BE2C (cell line): ENCODE results near the gene MARCKS.

Experiments
- DNase-seq: peaks from one replicate; pipeline ENCODE4 v3.0.0-alpha.2; 2020
- H3K27me3 ChIP-seq: fragments of 250-450 bp; sonication (Bioruptor Pico); 2 replicates; pipeline ENCODE4 v1.5.1; 2020; ENCODE audit warnings: mild to moderate bottlenecking
- H3K36me3 ChIP-seq: fragments of 250-450 bp; sonication (Bioruptor Pico); 2 replicates; pipeline ENCODE4 v1.5.1; 2020; ENCODE audit warnings: mild to moderate bottlenecking
- H3K4me1 ChIP-seq: fragments of 250-450 bp; sonication (Bioruptor Pico); 2 replicates; pipeline ENCODE4 v1.5.1; 2020
- H3K4me3 ChIP-seq: 2 replicates; pipeline ENCODE4 v1.5.1; 2011; ENCODE audit warnings: low read depth, low read length
- H3K9me3 ChIP-seq: fragments of 250-450 bp; sonication (Bioruptor Pico); 2 replicates; pipeline ENCODE4 v1.5.1; 2020
- CTCF ChIP-seq: IDR thresholded peaks from 2 replicates; pipeline ENCODE4 v1.5.1; 2012; ENCODE audit warnings: mild to moderate bottlenecking, low read depth, low read length

Gene MARCKS

GRCh38 chr6:113854531-113855499 lies 2.3 kb upstream of the MARCKS start:
- Histone ChIP-seq H3K36me3 (peaks cover 11% of the 10 kb centered on the region), H3K4me3 (peak overlapping the region; percentile 90), H3K9me3 (no peaks in the 10 kb centered on the region), H3K4me1 (no peaks in the 10 kb centered on the region; the same call in 1 of the 2 replicates), H3K27me3 (no peaks in the 10 kb centered on the region)
- peak; percentile 45 for TF ChIP-seq CTCF
- peak; percentile 96 for DNase-seq

- H3K4me1 ChIP-seq: no peaks in the 10 kb centered on the region; the same call in 1 of the 2 replicates
- no peaks in the 10 kb centered on the region for H3K27me3 ChIP-seq
- H3K4me3 ChIP-seq: peak overlapping the region; percentile 90
- no peak for TF ChIP-seq CTCF
- peak; percentile 34 for DNase-seq
- H3K36me3 ChIP-seq: peaks cover 15% of the 10 kb centered on the region
- no peaks in the 10 kb centered on the region for H3K9me3 ChIP-seq
Measured at GRCh38 chr6:113855500-113856374, 1.4 kb upstream of the MARCKS start.

GRCh38 chr6:113856375-113856624 lies 845 bp upstream of the MARCKS start:
- DNase-seq: no peak
- Histone ChIP-seq H3K27me3 (no peaks in the 10 kb centered on the region), H3K9me3 (no peaks in the 10 kb centered on the region), H3K36me3 (peaks cover 15% of the 10 kb centered on the region), H3K4me3 (peak overlapping the region; percentile 90), H3K4me1 (no peaks in the 10 kb centered on the region; the same call in 1 of the 2 replicates)
- no peak for TF ChIP-seq CTCF

- DNase-seq: peak; percentile 52
Measured at GRCh38 chr6:113857556-113858479, 673 bp downstream of the MARCKS start.

More at GRCh38 chr6:113857556-113858479, 673 bp downstream of the MARCKS start:
- H3K4me3 ChIP-seq: peak overlapping the region; percentile 90
- H3K9me3 ChIP-seq: no peaks in the 10 kb centered on the region
- no peaks in the 10 kb centered on the region for H3K27me3 ChIP-seq
- H3K4me1 ChIP-seq: no peaks in the 10 kb centered on the region; the same call in 1 of the 2 replicates
- H3K36me3 ChIP-seq: peaks cover 15% of the 10 kb centered on the region
- TF ChIP-seq CTCF: no peak
